ENCODE results near the gene SLC35E3. TPM values are rescaled to one million over a fixed set of nuclear protein-coding genes. Genes with fewer than 3 reads are reported as not detected.
"Not testable (repeated sequence)": the region's sequence is repeated elsewhere in the genome, so short reads cannot be mapped to it uniquely, and the experiment has no call there.

SLC35E3 gene
- total RNA-seq, 2 donors from 2014 or later, result 7.0 to 8.3 TPM

- Mint-ChIP-seq H3K27ac (peak overlapping the region; percentile 16), H3K4me3 (no peak overlapping the region), H3K4me1 (peaks cover 7% of the 10 kb centered on the region), H3K27me3 (no peaks in the 10 kb centered on the region), H3K36me3 (ENCODE audit: low read depth) (peaks cover 3% of the 10 kb centered on the region)
- DNase-seq (no peak), ATAC-seq (no peak)
- H3K9me3 ChIP-seq (ENCODE audit: control insufficient read depth, low read length, poor library complexity, severe bottlenecking), result no peaks in the 10 kb centered on the region
Observed at GRCh38 chr12:68805592-68806120, 59.7 kb downstream of the SLC35E3 start.

GRCh38 chr12:68806488-68807237, 60.7 kb downstream of the SLC35E3 start:
- H3K36me3 Mint-ChIP-seq (ENCODE audit: low read depth), result peaks cover 3% of the 10 kb centered on the region
- DNase-seq (no peak), ATAC-seq (no peak)
- peak overlapping the region; percentile 97 for H3K27ac Mint-ChIP-seq
- no peaks in the 10 kb centered on the region for H3K27me3 Mint-ChIP-seq
- H3K4me1 Mint-ChIP-seq, result peaks cover 13% of the 10 kb centered on the region
- H3K4me3 Mint-ChIP-seq, result peak overlapping the region; percentile 94
- H3K9me3 ChIP-seq (ENCODE audit: control insufficient read depth, low read length, poor library complexity, severe bottlenecking), result no peaks in the 10 kb centered on the region

- H3K4me3 Mint-ChIP-seq, result peak overlapping the region; percentile 94
- peaks cover 14% of the 10 kb centered on the region for H3K4me1 Mint-ChIP-seq
- not testable (repeated sequence) for H3K27me3 Mint-ChIP-seq; H3K36me3 Mint-ChIP-seq (ENCODE audit: low read depth); H3K9me3 ChIP-seq (ENCODE audit: control insufficient read depth, low read length, poor library complexity, severe bottlenecking); ATAC-seq; DNase-seq
- H3K27ac Mint-ChIP-seq, result peak overlapping the region; percentile 97
Observed at GRCh38 chr12:68807274-68807575, 61.2 kb downstream of the SLC35E3 start.

- Mint-ChIP-seq H3K27ac (peak within 1 kb of the TSS; percentile 97), H3K4me1 (peaks cover 15% of the 10 kb centered on the region), H3K36me3 (ENCODE audit: low read depth) (peaks cover 3% of the 10 kb centered on the region), H3K27me3 (no peaks in the 10 kb centered on the region), H3K4me3 (peak within 1 kb of the TSS; percentile 94)
- DNase-seq (peak; percentile 98 to 99 (median 98)), ATAC-seq (peak; percentile 95)
- H3K9me3 ChIP-seq (ENCODE audit: control insufficient read depth, low read length, poor library complexity, severe bottlenecking), result no peaks in the 10 kb centered on the region
Observed at GRCh38 chr12:68807576-68808387, 61.8 kb downstream of the SLC35E3 start, which contains the start of gene MDM2. TSS of gene MDM2 (plus strand) at chr12:68808177. CDS start at chr12:68808478, 301 bp downstream.

- Mint-ChIP-seq H3K4me3 (peak overlapping the region; percentile 94), H3K27ac (peak overlapping the region; percentile 97), H3K27me3 (no peaks in the 10 kb centered on the region), H3K36me3 (ENCODE audit: low read depth) (peaks cover 3% of the 10 kb centered on the region), H3K4me1 (peaks cover 22% of the 10 kb centered on the region)
- ATAC-seq, result peak; percentile 22
- DNase-seq, result peak in 2 of 3 donors; percentile 34
- no peaks in the 10 kb centered on the region for H3K9me3 ChIP-seq (ENCODE audit: control insufficient read depth, low read length, poor library complexity, severe bottlenecking)
Observed at GRCh38 chr12:68808388-68809189, 62.6 kb downstream of the SLC35E3 start.

GRCh38 chr12:68809190-68810026, 63.4 kb downstream of the SLC35E3 start:
- DNase-seq (no peak), ATAC-seq (no peak)
- H3K4me1 Mint-ChIP-seq, result peaks cover 25% of the 10 kb centered on the region
- H3K36me3 Mint-ChIP-seq (ENCODE audit: low read depth), result peaks cover 3% of the 10 kb centered on the region
- peak overlapping the region; percentile 97 for H3K27ac Mint-ChIP-seq
- peak overlapping the region; percentile 94 for H3K4me3 Mint-ChIP-seq
- H3K9me3 ChIP-seq (ENCODE audit: control insufficient read depth, low read length, poor library complexity, severe bottlenecking), result no peaks in the 10 kb centered on the region
- no peaks in the 10 kb centered on the region for H3K27me3 Mint-ChIP-seq

- not testable (repeated sequence) for H3K27me3 Mint-ChIP-seq; ATAC-seq; DNase-seq; H3K36me3 Mint-ChIP-seq (ENCODE audit: low read depth); H3K9me3 ChIP-seq (ENCODE audit: control insufficient read depth, low read length, poor library complexity, severe bottlenecking)
- Mint-ChIP-seq H3K4me1 (peaks cover 28% of the 10 kb centered on the region), H3K4me3 (peak overlapping the region; percentile 9), H3K27ac (peak overlapping the region; percentile 56)
Observed at GRCh38 chr12:68810027-68810389, 64.0 kb downstream of the SLC35E3 start.

- not testable (repeated sequence) for H3K4me3 Mint-ChIP-seq; ATAC-seq; H3K27me3 Mint-ChIP-seq; H3K36me3 Mint-ChIP-seq (ENCODE audit: low read depth); H3K9me3 ChIP-seq (ENCODE audit: control insufficient read depth, low read length, poor library complexity, severe bottlenecking); DNase-seq
- Mint-ChIP-seq H3K4me1 (peaks cover 32% of the 10 kb centered on the region), H3K27ac (peak overlapping the region; percentile 53)
Observed at GRCh38 chr12:68811573-68811972, 65.6 kb downstream of the SLC35E3 start.

GRCh38 chr12:68812553-68813241, 66.7 kb downstream of the SLC35E3 start:
- Mint-ChIP-seq H3K4me3 (no peak overlapping the region), H3K36me3 (ENCODE audit: low read depth) (peaks cover 4% of the 10 kb centered on the region)

GRCh38 chr12:68813242-68813593, 67.2 kb downstream of the SLC35E3 start:
- DNase-seq, result no peak
- ATAC-seq, result no peak
- Mint-ChIP-seq H3K4me3 (no peak overlapping the region), H3K36me3 (ENCODE audit: low read depth) (peaks cover 4% of the 10 kb centered on the region), H3K27ac (no peak overlapping the region), H3K4me1 (peaks cover 28% of the 10 kb centered on the region), H3K27me3 (no peaks in the 10 kb centered on the region)
- H3K9me3 ChIP-seq (ENCODE audit: control insufficient read depth, low read length, poor library complexity, severe bottlenecking), result no peaks in the 10 kb centered on the region

More at GRCh38 chr12:68812553-68813241, 66.7 kb downstream of the SLC35E3 start:
- peaks cover 28% of the 10 kb centered on the region for H3K4me1 Mint-ChIP-seq
- H3K9me3 ChIP-seq (ENCODE audit: control insufficient read depth, low read length, poor library complexity, severe bottlenecking), result no peaks in the 10 kb centered on the region
- DNase-seq, result no peak
- no peaks in the 10 kb centered on the region for H3K27me3 Mint-ChIP-seq
- ATAC-seq, result no peak
- H3K27ac Mint-ChIP-seq, result no peak overlapping the region

GRCh38 chr12:68814490-68815231, 68.7 kb downstream of the SLC35E3 start:
- no peaks in the 10 kb centered on the region for H3K27me3 Mint-ChIP-seq
- no peaks in the 10 kb centered on the region for H3K9me3 ChIP-seq (ENCODE audit: control insufficient read depth, low read length, poor library complexity, severe bottlenecking)
- no peak for ATAC-seq
- no peak for DNase-seq
- H3K36me3 Mint-ChIP-seq (ENCODE audit: low read depth), result peaks cover 4% of the 10 kb centered on the region
- peaks cover 26% of the 10 kb centered on the region for H3K4me1 Mint-ChIP-seq
- peak overlapping the region; percentile 76 for H3K27ac Mint-ChIP-seq
- H3K4me3 Mint-ChIP-seq, result peak overlapping the region; percentile 49
